T-helper 2 cell treated with Interferon-gamma antibody and Interleukin-4, amounts not matched to agents 100 ng/mL and 5 ng/mL, for 36 hours (primary cell): ENCODE measurements around the gene DTNB. TPM values are rescaled to one million over a fixed set of nuclear protein-coding genes. Genes with fewer than 3 reads are reported as not detected.

Experiments
- intact Hi-C: fragments of 100-400 bp; cut with micrococcal nuclease; formaldehyde crosslinking; loops from one replicate; pipeline ENCODE4 v1.15.1; 2023
- total RNA-seq: library from RNA; stranded (reverse); gene quantifications from 2 replicates; pipeline ENCODE4 v1.2.3, GENCODE V29; 2022

Gene DTNB
- total RNA-seq, 1 donor from 2014 or later, result 24.7 TPM

- intact Hi-C loops, result no loop called here
Observed at GRCh38 chr2:25592766-25593292, 80.5 kb downstream of the DTNB start.

GRCh38 chr2:25590921-25591505 is 82.4 kb downstream of the DTNB start:
- intact Hi-C loops, result no loop called here

- intact Hi-C loops, result no loop called here
Observed at GRCh38 chr2:25589676-25590205, 83.6 kb downstream of the DTNB start.

GRCh38 chr2:25588576-25588975 is 84.8 kb downstream of the DTNB start:
- intact Hi-C loops, result no loop called here

- intact Hi-C loops, result no loop called here
Observed at GRCh38 chr2:25587361-25587760, 86.0 kb downstream of the DTNB start.

- intact Hi-C loops, result no loop called here
Observed at GRCh38 chr2:25586726-25587144, 86.6 kb downstream of the DTNB start.

GRCh38 chr2:25585189-25585588 is 88.2 kb downstream of the DTNB start:
- intact Hi-C loops, result no loop called here

- intact Hi-C loops, result no loop called here
Observed at GRCh38 chr2:25582077-25582830, 91.1 kb downstream of the DTNB start.

GRCh38 chr2:25576596-25576995 is 96.8 kb downstream of the DTNB start:
- intact Hi-C loops, result no loop called here

GRCh38 chr2:25572638-25573037 is 100.7 kb downstream of the DTNB start:
- intact Hi-C loops, result no loop called here

- intact Hi-C loops, result no loop called here
Observed at GRCh38 chr2:25570161-25570845, 103.1 kb downstream of the DTNB start.

- intact Hi-C loops, result loop anchor here (1.0 to 10.0 kb wide), 4 partner anchors 45 to 293 kb away; no protein-coding TSS in a partner anchor
Observed at GRCh38 chr2:25567406-25567805, 106.0 kb downstream of the DTNB start.

- intact Hi-C loops, result loop anchor here (1.0 to 10.0 kb wide), 4 partner anchors 44 to 292 kb away; no protein-coding TSS in a partner anchor
Observed at GRCh38 chr2:25566694-25567093, 106.7 kb downstream of the DTNB start.

GRCh38 chr2:25566094-25566493 is 107.3 kb downstream of the DTNB start:
- intact Hi-C loops, result loop anchor here (2.0 to 10.0 kb wide), 3 partner anchors 43 to 291 kb away; no protein-coding TSS in a partner anchor

- intact Hi-C loops, result loop anchor here (10.0 kb wide), 1 partner anchor 286 kb away; no protein-coding TSS in a partner anchor
Observed at GRCh38 chr2:25561136-25561850, 112.1 kb downstream of the DTNB start.

GRCh38 chr2:25559148-25559547 is 114.2 kb downstream of the DTNB start:
- intact Hi-C loops, result loop anchor here (2.0 kb wide), 1 partner anchor 196 kb away; no protein-coding TSS in a partner anchor

GRCh38 chr2:25558262-25558661 is 115.1 kb downstream of the DTNB start:
- intact Hi-C loops, result loop anchor here (1.0 to 2.0 kb wide), 2 partner anchors 36 to 195 kb away; no protein-coding TSS in a partner anchor

- intact Hi-C loops, result loop anchor here (1.0 to 2.0 kb wide), 2 partner anchors 35 to 195 kb away; no protein-coding TSS in a partner anchor
Observed at GRCh38 chr2:25557179-25558036, 116.0 kb downstream of the DTNB start.

- intact Hi-C loops, result no loop called here
Observed at GRCh38 chr2:25552318-25552717, 121.1 kb downstream of the DTNB start.

- intact Hi-C loops, result no loop called here
Observed at GRCh38 chr2:25551316-25551715, 122.1 kb downstream of the DTNB start.
